CD4-positive, alpha-beta T cell treated with Interleukin-2 at 100 ng/mL for 4 hours (primary cell): Measurements from ENCODE around the gene UTF1.

ENCODE experiments used
- DNase-seq: peaks from one replicate; pipeline ENCODE4 v3.0.0-alpha.2; 2020; ENCODE audit warnings: low spot score

The UTF1 gene

GRCh38 chr10:133278577-133279265 lies 48.7 kb downstream of the UTF1 start:
- DNase-seq: peak; percentile 75

GRCh38 chr10:133279326-133280226 lies 49.6 kb downstream of the UTF1 start:
- DNase-seq: no peak

GRCh38 chr10:133280391-133281059 lies 50.5 kb downstream of the UTF1 start:
- DNase-seq: no peak

GRCh38 chr10:133281084-133281483 lies 51.1 kb downstream of the UTF1 start:
- no peak for DNase-seq
